HG02852 (cell line): ENCODE measurements around the gene HIF3A.
"Not testable (repeated sequence)": the region's sequence is repeated elsewhere in the genome, so short reads cannot be mapped to it uniquely, and the experiment has no call there.

Experiments
- ATAC-seq: cut with Tn5 transposase; IDR thresholded peaks from one replicate; pipeline ENCODE4 v1.9.1; 2021; ENCODE audit warnings: mild to moderate bottlenecking, moderate library complexity; ENCODE audit not compliant: unreplicated experiment

HIF3A gene

DNA sequence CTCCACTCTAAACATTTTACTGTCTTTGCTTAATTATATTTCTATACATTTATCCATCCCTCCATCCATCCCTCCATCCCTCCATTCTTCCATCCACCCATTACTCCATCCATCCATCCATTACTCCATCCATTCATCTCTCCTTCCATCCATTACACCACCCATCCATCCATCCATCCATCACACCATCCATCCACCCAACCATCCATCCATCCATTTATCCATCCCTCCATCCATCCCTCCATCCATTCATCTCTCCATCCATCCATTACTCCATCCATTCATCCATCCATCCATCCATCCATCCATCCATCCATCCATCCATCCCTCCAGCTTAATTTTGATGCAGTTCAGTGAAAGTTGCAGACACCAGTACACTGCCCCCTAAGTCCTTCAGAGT lies 5.0 kb upstream of the HIF3A start:
- ATAC-seq = no peak

DNA sequence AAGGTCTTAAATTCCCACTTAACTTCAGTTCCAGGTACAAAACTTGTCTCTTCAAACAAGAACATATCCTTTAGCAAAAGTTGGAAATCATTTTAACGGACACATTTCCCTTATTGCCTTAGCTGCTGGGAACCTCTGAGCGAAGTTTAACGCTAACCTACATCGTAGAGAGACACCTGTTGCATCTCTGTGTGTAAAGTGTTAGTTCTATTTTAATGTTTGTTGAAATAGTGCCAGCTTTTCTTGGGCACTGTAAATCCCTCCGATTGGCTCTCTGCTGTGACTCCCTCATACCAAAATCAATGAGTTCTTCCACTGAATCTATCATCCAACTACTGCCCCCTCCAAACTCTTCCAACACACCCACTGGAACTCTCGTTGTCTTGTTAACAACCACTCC lies 2.3 kb upstream of the HIF3A start:
- ATAC-seq = no peak

DNA sequence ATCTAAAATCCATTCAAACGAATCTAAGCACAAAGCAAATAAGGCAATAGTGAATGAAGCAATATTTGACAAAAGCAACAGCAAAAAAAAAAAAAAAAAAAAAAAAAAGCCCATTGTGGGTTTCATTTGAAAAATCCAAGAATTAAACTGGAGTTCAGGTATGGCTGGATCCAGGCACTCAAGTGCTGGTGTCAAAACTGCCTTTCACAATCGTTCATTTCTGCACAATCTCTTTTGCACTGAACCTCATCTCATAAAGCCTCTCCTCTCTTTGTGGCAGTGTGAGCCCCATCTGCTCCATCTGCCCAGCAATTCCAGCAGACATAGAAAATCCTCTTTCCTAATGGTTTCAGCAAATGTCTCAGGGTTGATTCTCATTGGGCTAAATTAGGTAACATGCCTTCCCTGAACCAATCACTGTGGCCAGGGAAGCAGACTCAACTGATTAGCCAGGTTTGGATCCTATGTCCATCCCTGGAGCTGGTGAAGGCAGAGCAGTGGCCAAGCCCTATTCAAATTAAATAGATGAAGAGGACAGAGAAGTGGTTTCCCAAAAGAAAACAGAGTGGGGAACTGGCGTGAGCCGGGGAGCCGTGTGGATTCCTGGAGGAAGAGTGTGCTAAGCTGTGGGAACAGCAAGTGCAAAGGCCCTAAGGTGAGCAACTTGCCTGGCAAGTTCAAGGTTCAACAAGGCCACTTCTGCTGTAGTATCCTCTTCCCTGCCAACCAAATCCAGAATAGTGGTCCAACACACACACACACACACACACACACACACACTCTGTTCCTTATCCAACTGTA lies 1.2 kb upstream of the HIF3A start:
- no peak for ATAC-seq

DNA sequence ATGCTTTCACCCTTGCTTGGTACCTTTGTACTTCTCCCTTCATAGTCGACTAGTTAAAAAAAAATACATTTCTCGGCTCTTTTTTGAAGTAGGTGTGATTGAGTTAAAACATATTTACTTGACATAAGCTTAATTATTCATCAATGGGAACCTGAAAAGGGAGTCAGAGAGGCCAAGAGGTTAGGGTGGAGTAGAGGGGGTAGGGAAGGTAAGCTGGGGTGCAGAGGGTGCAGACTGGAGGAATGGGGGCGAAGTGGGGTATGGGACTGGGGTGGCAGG lies 701 bp upstream of the HIF3A start:
- no peak for ATAC-seq

DNA sequence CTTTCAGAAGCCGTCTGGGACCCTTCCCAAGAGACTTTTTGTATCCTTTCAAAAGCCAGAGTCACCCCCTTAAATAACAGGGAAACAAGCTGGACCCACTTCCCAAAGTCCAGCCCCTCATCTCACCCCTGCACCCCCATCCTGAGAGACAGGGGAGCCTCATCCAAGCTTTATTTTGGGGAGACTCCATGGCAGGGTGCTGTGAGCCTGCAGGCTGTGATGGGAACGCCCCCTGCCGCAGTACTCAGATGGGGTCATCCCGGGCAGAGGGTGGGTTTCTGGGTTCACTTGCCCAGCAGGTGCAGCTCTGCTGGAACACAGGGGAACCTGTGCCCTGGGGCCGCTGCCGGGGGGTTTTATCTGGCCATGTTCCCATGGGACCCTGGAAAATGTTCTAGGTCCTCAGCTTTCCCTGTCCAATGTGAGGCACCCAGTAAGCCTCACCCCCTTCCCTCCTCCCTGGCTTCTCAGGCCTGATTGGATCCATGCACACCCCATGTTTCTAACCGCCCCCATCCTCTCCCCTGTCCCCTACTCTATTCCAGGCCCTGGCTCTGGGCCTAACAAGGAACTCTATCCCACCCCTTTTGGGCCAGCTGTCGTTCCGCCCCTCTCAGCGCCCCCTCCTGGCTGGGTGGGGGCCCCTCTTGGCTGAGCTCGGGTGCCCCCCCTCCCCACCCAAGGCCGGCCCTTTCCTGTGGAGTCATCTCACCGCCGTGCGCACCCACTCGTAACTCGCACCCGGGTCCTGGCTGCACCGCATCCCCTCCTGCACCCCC lies 1.0 kb downstream of the HIF3A start:
- ATAC-seq = no peak

DNA sequence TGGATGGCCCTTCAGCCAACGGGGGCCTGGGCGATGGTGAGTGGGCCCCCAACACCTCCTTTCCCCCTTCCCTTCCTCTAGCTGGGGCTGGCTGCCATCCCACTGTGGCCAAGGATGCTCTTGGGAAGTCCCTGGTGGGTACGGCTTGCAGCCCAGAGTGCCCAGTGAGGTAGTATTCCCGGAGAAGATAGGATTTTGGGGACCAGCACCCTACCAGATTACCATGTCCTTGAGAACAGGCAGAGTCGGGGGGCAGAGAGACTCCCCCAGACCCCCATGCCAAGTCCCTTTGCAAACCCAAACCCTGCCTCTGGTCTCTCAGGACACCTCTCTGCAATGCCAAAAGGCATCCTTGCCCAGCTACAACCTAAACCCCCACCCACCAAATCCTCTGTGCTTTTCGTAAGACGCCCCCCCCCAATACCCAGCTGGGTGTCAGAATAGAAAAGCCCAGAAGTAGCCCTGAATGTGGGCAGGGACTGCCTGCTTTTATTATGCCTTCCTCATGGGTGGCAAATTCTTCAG lies 1.7 kb downstream of the HIF3A start:
- ATAC-seq = no peak

DNA sequence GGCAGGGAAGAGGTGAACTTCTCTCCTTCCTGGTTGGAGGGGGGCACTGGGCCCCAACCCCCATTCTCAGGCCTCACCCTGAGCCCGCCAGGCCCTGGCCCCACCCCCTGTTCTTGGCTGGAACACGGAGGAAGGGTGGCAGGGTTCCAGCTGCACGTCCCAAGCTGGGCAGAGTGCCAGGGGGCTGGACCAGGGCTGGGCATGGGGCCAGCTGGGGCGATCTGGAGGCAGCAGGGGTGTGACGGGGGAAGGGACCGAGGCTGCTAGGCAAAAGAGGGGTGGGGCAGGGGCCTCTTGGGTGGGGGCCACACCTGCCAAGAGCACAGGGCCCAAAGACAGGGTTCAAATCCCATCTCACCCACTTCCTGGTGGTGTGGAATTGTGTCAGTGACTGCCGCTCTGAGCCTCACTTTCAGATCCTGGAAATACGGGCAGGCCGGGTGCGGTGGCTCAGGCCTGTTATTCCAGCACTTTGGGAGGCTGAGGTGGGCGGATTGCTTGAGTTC lies 2.2 kb downstream of the HIF3A start:
- no peak for ATAC-seq

DNA sequence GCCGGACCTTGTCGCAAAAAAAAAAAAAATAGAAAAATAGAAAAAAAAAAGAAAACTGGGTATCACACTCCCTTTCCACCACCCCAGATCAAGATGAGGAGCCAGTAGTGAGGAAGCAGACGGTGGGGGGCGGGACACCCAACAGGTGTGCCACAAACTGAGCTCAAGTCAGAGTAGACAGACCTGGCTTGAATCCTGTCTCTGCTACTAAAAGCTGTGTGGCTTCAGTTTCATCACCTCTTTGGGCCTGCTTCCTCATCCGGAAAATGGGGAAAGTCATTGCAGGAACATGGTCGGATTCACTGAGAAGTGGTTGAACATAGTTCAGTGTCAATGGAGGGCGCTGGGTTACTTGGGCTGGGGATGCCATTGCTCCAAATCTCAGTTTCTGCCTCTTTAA lies 2.9 kb downstream of the HIF3A start:
- no peak for ATAC-seq

DNA sequence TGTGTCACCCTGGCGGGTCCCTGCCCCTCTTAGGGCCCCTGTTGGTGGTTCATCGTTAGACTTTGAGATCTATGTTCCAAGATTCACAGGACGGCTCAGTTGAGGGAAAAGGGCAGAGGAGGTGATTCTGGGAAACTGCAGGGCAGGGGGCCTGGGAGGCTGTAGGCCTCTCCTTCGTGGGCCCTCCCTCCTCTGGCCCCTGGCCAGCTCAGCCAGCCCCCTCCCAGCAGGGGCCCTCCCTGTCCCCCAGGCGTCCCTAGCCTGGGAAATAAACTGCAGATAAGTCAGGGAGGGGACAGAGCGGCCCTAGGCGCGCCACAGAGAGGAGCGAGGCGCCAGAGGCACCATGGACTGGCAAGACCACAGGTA lies 6.5 kb downstream of the HIF3A start:
- no peak for ATAC-seq

DNA sequence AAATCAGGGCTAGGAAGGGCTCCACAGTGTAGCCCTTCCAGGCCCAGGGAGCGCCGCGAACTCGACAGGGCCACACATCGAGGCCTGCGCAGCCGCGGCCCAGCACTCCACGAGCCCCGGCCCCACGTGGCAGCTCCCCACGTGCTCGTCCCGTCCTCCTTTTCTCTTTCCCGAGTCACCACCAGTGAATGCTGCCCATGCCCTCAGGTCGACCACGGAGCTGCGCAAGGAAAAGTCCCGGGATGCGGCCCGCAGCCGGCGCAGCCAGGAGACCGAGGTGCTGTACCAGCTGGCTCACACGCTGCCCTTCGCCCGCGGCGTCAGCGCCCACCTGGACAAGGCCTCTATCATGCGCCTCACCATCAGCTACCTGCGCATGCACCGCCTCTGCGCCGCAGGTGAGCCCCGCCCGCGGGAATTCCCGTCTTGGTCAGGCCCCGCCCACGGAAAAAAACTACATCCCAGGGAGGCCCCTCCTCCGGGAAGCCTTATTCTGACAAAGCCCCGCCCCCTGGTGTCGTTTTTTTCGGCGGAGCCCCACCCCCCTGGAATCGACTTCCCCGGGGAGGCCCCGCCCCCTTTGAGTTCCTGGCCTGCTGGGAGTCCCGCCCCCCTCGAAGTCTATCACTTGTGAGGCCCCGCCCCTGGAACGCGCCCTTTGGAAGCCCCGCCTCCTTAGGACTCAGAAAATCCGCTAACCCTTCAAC lies 7.0 kb downstream of the HIF3A start:
- ATAC-seq = no peak

DNA sequence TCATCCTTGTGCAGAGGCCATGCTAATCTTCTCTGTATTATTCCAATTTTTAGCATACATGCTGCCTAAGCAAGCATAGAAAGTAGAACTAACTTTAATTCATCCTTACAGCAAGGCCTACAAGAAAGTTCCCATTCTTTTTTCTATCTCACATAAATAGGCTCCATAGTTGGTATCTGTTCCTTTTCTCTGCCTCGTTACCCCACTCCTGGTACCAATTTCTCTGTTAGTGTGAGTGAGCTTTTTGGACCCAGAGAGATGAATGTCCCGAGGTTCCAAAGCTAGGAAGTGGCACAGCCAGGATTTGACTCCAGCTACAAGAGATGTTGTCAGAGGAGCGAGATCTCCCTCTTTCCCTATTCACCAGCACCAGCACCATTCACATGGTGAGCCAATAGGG lies 9.7 kb downstream of the HIF3A start:
- ATAC-seq = no peak

DNA sequence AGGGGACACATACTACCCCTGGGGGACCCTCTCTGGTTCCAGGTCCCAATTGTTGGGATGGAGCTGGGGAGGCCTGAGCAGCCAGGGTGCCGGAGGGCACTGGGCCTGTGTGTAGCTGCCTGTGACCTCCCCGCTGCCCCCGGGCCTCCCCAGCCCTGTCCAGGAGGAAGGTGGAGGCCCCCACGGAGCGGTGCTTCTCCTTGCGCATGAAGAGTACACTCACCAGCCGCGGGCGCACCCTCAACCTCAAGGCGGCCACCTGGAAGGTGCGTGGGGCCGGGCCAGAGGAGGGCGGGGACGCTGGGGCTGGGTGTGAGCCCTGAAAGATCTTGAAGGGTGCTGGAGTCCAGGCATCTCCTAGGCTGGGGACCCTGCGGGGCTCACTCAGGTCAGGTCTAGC lies 11.7 kb downstream of the HIF3A start:
- no peak for ATAC-seq

DNA sequence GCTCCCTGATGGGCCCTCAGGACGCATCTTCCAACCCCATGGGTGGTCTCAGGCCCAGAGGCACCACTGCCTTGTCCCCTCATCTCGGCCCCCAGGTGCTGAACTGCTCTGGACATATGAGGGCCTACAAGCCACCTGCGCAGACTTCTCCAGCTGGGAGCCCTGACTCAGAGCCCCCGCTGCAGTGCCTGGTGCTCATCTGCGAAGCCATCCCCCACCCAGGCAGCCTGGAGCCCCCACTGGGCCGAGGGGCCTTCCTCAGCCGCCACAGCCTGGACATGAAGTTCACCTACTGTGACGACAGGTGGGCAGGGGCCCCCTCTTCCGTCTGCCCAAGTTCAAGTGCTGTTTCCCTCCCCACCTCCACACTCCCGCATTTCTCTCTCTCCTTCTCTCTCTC lies 12.2 kb downstream of the HIF3A start:
- no peak for ATAC-seq

DNA sequence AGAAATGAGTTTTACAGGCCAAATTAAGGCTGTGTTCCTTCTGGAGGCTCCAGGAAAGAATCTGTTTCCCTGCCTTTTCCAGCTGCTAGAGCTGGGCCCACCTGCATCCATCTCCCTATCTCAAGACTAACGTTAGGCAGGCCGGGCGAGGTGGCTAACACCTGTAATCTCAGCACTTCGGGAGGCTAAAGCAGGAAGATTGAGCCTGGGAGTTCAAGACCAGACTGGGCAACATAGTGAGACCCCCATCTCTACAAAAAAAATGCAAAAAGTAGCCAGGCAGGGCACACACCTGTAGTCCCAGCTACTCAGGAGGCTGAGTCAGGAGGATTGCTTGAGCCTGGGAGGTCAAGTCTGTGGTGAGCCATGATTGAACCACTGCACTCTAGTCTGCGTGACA lies 14.6 kb downstream of the HIF3A start:
- ATAC-seq = no peak

DNA sequence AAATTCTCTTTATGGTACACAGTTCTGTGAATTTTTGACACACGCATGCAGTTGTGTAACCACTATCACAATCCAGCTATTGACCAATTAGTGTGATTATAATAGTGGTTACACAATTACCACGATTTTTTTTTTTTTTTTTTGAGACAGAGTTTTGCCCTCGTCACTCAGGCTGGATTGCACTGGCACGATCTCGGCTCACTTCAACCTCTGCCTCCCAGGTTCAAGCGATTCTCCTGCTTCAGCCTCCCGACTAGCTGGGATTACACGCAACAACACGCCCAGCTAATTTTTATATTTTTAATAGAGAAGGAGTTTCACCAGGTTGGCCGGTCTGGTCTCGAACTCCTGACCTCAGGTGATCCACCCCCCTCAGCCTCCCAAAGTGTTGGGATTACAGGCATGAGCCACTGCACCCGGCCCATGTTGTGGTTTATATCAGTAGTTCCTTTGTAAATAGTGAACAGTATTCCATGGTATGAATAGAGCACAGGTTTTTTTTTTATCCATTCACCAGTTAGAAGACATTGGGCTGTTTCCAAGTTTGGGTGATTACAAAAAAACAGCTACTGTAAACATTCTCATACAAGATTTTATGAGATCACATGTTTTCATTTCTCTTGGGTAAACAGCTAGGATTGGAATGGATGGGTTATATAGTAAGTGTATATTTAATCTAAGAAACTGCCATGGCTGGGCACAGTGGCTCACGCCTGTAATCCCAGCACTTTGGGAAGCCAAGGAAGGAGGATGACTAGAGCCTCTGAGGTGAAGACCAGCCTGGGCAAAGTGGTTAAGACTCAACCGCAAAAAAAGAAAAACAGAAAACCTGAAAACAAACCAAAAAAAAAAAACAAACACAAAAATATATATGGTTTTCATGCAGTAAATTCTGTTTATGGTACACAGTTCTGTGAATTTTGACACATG lies 17.0 kb downstream of the HIF3A start:
- ATAC-seq = not testable (repeated sequence)

DNA sequence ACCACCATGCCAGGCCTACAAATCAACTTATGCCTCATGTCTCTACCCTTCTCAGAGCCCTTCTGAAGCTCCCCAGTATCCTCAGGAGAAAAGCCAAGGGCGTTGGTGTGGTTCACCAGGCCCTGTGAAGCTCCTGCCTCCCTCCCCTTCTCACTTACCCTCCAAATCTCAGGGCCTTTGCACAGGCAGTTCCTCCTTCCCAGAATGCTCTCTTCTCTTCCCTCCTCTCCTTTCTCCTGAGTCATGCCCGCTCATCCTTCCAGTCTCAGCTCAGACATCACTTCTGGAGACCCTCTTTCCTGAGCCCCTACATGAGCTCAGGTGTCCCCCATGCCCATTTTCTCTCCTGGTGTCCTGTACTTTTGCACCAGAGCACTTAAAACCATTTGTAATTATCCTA lies 20.5 kb downstream of the HIF3A start:
- ATAC-seq = no peak

DNA sequence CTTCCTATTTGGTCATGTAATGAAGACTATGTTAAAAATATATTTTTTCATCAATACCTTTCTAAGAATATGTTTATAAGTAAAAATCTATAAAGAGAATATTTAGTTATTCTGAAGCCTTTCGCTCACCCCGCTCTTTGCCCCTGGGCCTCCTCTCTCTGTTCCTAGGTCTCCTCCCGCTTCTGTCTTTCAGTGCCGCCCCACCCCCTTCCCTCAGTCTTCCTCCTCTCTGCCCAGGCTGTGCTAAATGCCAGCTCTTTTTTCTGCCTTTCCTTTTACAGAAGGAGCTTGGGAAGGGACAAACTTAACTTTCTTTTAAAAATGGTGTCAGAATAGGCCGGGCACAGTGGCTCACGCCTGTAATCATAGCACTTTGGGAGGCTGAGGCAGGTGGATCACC lies 22.8 kb downstream of the HIF3A start:
- no peak for ATAC-seq

DNA sequence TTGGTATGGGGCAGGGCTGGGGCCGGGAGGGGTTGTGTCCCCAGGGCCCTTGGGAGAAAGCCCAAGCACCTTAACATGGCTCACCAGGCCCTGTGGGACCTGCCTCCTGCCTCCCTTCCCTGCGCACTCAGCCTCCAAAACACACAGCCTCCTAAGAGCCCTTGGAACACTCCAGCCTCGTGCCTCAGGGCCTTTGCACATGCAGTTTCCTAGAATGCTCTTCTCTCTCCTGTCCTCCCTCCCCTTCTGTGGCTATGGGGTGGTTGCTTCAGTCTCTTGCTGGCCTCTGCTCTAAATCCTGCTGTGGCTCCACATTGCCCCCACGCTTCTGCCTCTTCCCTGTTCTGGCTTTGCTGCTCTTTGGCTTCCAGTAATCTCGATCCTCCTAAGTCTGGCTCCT lies 23.7 kb downstream of the HIF3A start:
- no peak for ATAC-seq

DNA sequence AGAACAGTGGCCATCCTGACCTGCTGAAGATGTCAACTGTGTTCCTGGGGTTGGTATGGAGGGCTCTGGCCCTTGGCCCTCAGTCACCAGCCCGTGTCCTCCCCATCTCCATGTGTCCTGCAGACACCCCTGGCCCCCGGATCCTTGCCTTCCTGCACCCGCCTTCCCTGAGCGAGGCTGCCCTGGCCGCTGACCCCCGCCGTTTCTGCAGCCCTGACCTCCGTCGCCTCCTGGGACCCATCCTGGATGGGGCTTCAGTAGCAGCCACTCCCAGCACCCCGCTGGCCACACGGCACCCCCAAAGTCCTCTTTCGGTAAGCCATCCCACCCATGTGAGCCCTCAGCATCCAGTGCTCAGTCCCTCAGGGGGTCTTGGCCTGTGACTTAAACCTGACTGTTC lies 24.8 kb downstream of the HIF3A start:
- no peak for ATAC-seq

DNA sequence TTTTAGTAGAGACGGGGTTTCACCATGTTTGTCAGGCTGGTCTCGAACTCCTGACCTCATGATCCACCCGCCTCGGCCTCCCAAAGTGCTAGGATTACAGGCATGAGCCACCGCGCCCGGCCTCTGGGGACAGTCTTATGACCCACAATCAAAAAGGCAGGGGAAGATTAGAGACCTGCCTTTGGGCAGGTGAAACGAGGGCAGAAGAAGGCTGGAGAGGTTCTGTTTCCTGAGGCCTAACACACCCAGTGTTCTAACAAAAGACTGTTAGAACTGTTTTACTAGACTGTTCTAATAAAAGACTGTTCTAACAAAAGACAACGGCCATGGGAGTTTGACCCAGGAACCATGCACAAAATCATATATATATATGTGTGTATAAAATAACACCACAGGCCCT lies 26.4 kb downstream of the HIF3A start:
- not testable (repeated sequence) for ATAC-seq

DNA sequence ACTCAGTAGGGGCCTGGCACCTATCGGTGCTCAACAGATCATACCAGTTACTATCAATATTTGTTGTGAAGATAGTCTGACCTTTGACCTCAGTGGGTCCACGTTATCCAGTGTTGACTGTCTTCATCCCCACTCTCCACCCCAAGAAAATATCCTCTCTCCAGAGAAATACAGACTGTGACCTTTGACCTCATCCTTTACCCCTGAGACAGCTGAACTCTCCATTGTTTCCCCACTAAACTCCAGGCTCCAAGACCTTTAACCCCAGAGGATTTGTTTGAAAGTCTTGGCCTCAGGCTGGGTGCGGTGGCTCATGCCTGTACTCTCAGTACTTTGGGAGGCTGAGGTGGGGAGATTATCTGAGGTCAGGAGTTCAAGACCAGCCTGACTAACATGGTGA lies 27.4 kb downstream of the HIF3A start:
- ATAC-seq = no peak
